Inflammatory macrophage (primary cell): ENCODE data around the gene ABCA12.

ENCODE experiments used
- DNase-seq, 2 donors: peaks; one replicate each; pipeline ENCODE4 v3.0.0-alpha.2; 2020 to 2022

ABCA12 gene

GRCh38 chr2:215031321-215031720 is 107.1 kb downstream of the ABCA12 start:
- DNase-seq: no peak

- DNase-seq: no peak
Measured at GRCh38 chr2:215029936-215030335, 108.5 kb downstream of the ABCA12 start.

GRCh38 chr2:215028231-215028630 is 110.2 kb downstream of the ABCA12 start:
- DNase-seq: no peak

GRCh38 chr2:215027779-215028178 is 110.6 kb downstream of the ABCA12 start:
- DNase-seq: no peak

GRCh38 chr2:215022910-215023309 is 115.5 kb downstream of the ABCA12 start:
- DNase-seq: no peak

- no peak for DNase-seq
Measured at GRCh38 chr2:215022418-215022817, 116.0 kb downstream of the ABCA12 start.

- DNase-seq: no peak
Measured at GRCh38 chr2:215020283-215020682, 118.1 kb downstream of the ABCA12 start.

- DNase-seq: no peak
Measured at GRCh38 chr2:215019521-215020145, 118.8 kb downstream of the ABCA12 start.

- DNase-seq: no peak
Measured at GRCh38 chr2:215019085-215019484, 119.3 kb downstream of the ABCA12 start.

- no peak for DNase-seq
Measured at GRCh38 chr2:215015421-215015820, 123.0 kb downstream of the ABCA12 start.

GRCh38 chr2:215010390-215010789 is 128.0 kb downstream of the ABCA12 start:
- no peak for DNase-seq

- no peak for DNase-seq
Measured at GRCh38 chr2:215003001-215003400, 135.4 kb downstream of the ABCA12 start.

- peak in 1 of 2 donors; percentile 13 for DNase-seq
Measured at GRCh38 chr2:215002500-215002899, 135.9 kb downstream of the ABCA12 start.

GRCh38 chr2:215000721-215001120 is 137.7 kb downstream of the ABCA12 start:
- no peak for DNase-seq

GRCh38 chr2:214995926-214996670 is 142.3 kb downstream of the ABCA12 start:
- DNase-seq: no peak

- no peak for DNase-seq
Measured at GRCh38 chr2:214995409-214995808, 143.0 kb downstream of the ABCA12 start.

- DNase-seq: no peak
Measured at GRCh38 chr2:214992911-214993310, 145.5 kb downstream of the ABCA12 start.

GRCh38 chr2:214989187-214989586 is 149.2 kb downstream of the ABCA12 start:
- no peak for DNase-seq

GRCh38 chr2:214987261-214987660 is 151.2 kb downstream of the ABCA12 start:
- no peak for DNase-seq

- no peak for DNase-seq
Measured at GRCh38 chr2:214985619-214986018, 152.8 kb downstream of the ABCA12 start.

- DNase-seq: no peak
Measured at GRCh38 chr2:214966420-214966819, 172.0 kb downstream of the ABCA12 start.

GRCh38 chr2:214960677-214961076 is 177.7 kb downstream of the ABCA12 start:
- no peak for DNase-seq

GRCh38 chr2:214946949-214947348 is 191.5 kb downstream of the ABCA12 start:
- DNase-seq: no peak

- DNase-seq: no peak
Measured at GRCh38 chr2:214934006-214934405, 204.4 kb downstream of the ABCA12 start.
